Hepatocyte (in vitro differentiated cells): Measurements from ENCODE around the gene HS1BP3. TPM values are rescaled to one million over a fixed set of nuclear protein-coding genes. Genes with fewer than 3 reads are reported as not detected.

ENCODE experiments used
- DNase-seq: peaks from one replicate; pipeline ENCODE4 v3.0.0-alpha.2; 2016; ENCODE audit warnings: low spot score
- H2AFZ ChIP-seq: fragments of 200-600 bp; sonication (generic); 2 replicates; pipeline ENCODE4 v1.6.0; 2016; ENCODE audit warnings: antibody characterized with exemption, mild to moderate bottlenecking
- H3K27ac ChIP-seq: fragments of 200-600 bp; sonication (generic); 2 replicates; pipeline ENCODE4 v1.5.1; 2016; ENCODE audit warnings: mild to moderate bottlenecking
- H3K27me3 ChIP-seq: fragments of 200-600 bp; sonication (generic); 2 replicates; pipeline ENCODE4 v1.6.1; 2016
- H3K36me3 ChIP-seq: fragments of 200-600 bp; sonication (generic); replicated peaks from 2 replicates; pipeline ENCODE4 v1.5.1; 2016; ENCODE audit warnings: low read depth; ENCODE audit not compliant: insufficient read depth
- H3K4me1 ChIP-seq: fragments of 200-600 bp; sonication (generic); 2 replicates; pipeline ENCODE4 v1.5.1; 2016; ENCODE audit warnings: mild to moderate bottlenecking, moderate library complexity; ENCODE audit not compliant: insufficient read depth
- H3K4me2 ChIP-seq: fragments of 200-600 bp; sonication (generic); 2 replicates; pipeline ENCODE4 v1.6.0; 2016
- H3K4me3 ChIP-seq: fragments of 200-600 bp; sonication (generic); 2 replicates; pipeline ENCODE4 v1.5.1; 2016; ENCODE audit warnings: mild to moderate bottlenecking
- H3K79me2 ChIP-seq: fragments of 200-600 bp; sonication (generic); 2 replicates; pipeline ENCODE4 v1.6.0; 2017; ENCODE audit warnings: mild to moderate bottlenecking
- H3K9me2 ChIP-seq: fragments of 200-600 bp; sonication (generic); replicated peaks from 2 replicates; pipeline ENCODE4 v1.6.0; 2017; ENCODE audit warnings: mild to moderate bottlenecking; ENCODE audit not compliant: insufficient read depth
- H3K9me3 ChIP-seq: fragments of 200-600 bp; sonication (generic); 2 replicates; pipeline ENCODE4 v1.5.1; 2016; ENCODE audit warnings: low read depth, mild to moderate bottlenecking
- H4K20me1 ChIP-seq: fragments of 200-600 bp; sonication (generic); 2 replicates; pipeline ENCODE4 v1.6.0; 2016; ENCODE audit warnings: mild to moderate bottlenecking; ENCODE audit not compliant: insufficient read depth, poor library complexity, severe bottlenecking
- CTCF ChIP-seq: fragments of 200-600 bp; sonication (generic); IDR thresholded peaks from 2 replicates; pipeline ENCODE4 v1.5.1; 2016; ENCODE audit warnings: antibody characterized with exemption, mild to moderate bottlenecking; ENCODE audit not compliant: poor library complexity
- EZH2 ChIP-seq: fragments of 200-600 bp; sonication (generic); IDR thresholded peaks from 2 replicates; pipeline ENCODE4 v1.6.1; 2016; ENCODE audit warnings: antibody characterized with exemption, mild to moderate bottlenecking, borderline replicate concordance
- EZH2phosphoT487 ChIP-seq: fragments of 200-600 bp; sonication (generic); IDR thresholded peaks from one replicate; pipeline ENCODE4 v1.6.1; 2018; ENCODE audit warnings: antibody characterized with exemption, mild to moderate bottlenecking, low read depth, moderate library complexity; ENCODE audit not compliant: unreplicated experiment, severe bottlenecking
- WGBS: methylation state at CpG from one replicate; pipeline ENCODE4 v1.1.6; 2016; ENCODE audit warnings: low lambda C conversion rate; ENCODE audit errors: missing lambda C conversion rate; 5-methylcytosine and 5-hydroxymethylcytosine counted together
- polyA plus RNA-seq: library from polyadenylated mRNA; unstranded; fragments of >200 nt; fragmentation: Nextera tagmentation; extraction: Ambion mirVana; gene quantifications from 2 replicates; pipeline ENCODE4 v1.2.1, GENCODE V29; 2016
- total RNA-seq: library from RNA; depleted of rRNA; stranded (reverse); fragments of >200 nt; gene quantifications from 2 replicates; pipeline ENCODE4 v1.2.3, GENCODE V29; 2014

The HS1BP3 gene
- total and polyA plus RNA-seq, 2 experiments from 2014 or later, result 26.8 to 29.6 TPM

- Histone ChIP-seq H3K4me1 (peaks cover 1% of the 10 kb centered on the region), H3K4me2 (no peak overlapping the region), H3K36me3 (no peaks in the 10 kb centered on the region), H2AFZ (no peak overlapping the region), H3K9me3 (no peaks in the 10 kb centered on the region), H4K20me1 (no peaks in the 10 kb centered on the region), H3K9me2 (no peaks in the 10 kb centered on the region), H3K27ac (no peak overlapping the region), H3K4me3 (no peak overlapping the region), H3K27me3 (no peaks in the 10 kb centered on the region), H3K79me2 (no peaks in the 10 kb centered on the region)
- DNase-seq, result no peak
- 92% methylated on average over 6 of the region's 6 CpGs for WGBS
- TF ChIP-seq EZH2phosphoT487 (no peak), CTCF (no peak), EZH2 (no peak)
Observed at GRCh38 chr2:20629181-20629580, 21.7 kb downstream of the HS1BP3 start.

- Histone ChIP-seq H3K79me2 (no peaks in the 10 kb centered on the region), H3K4me1 (no peaks in the 10 kb centered on the region), H3K9me2 (no peaks in the 10 kb centered on the region), H4K20me1 (no peaks in the 10 kb centered on the region), H3K27ac (no peak overlapping the region), H3K9me3 (no peaks in the 10 kb centered on the region), H2AFZ (no peak overlapping the region), H3K4me3 (no peak overlapping the region), H3K4me2 (no peak overlapping the region), H3K36me3 (no peaks in the 10 kb centered on the region), H3K27me3 (no peaks in the 10 kb centered on the region)
- 94% methylated on average over 16 of the region's 16 CpGs for WGBS
- DNase-seq, result no peak
- TF ChIP-seq CTCF (no peak), EZH2phosphoT487 (no peak), EZH2 (no peak)
Observed at GRCh38 chr2:20627712-20628380, 23.1 kb downstream of the HS1BP3 start.

- Histone ChIP-seq H3K36me3 (no peaks in the 10 kb centered on the region), H3K9me3 (no peaks in the 10 kb centered on the region), H3K4me1 (no peaks in the 10 kb centered on the region), H3K79me2 (no peaks in the 10 kb centered on the region), H3K9me2 (no peaks in the 10 kb centered on the region), H3K4me2 (no peak overlapping the region), H3K27me3 (no peaks in the 10 kb centered on the region), H3K4me3 (no peak overlapping the region), H4K20me1 (no peaks in the 10 kb centered on the region), H3K27ac (no peak overlapping the region), H2AFZ (no peak overlapping the region)
- WGBS, result 84% methylated on average over 20 of the region's 20 CpGs
- TF ChIP-seq CTCF (no peak), EZH2 (no peak), EZH2phosphoT487 (no peak)
- DNase-seq, result no peak
Observed at GRCh38 chr2:20626698-20627513, 24.0 kb downstream of the HS1BP3 start.
